ENCODE data around the gene RGS7.
"Not testable (repeated sequence)": the region's sequence is repeated elsewhere in the genome, so short reads cannot be mapped to it uniquely, and the experiment has no call there.

Gene RGS7

DNA sequence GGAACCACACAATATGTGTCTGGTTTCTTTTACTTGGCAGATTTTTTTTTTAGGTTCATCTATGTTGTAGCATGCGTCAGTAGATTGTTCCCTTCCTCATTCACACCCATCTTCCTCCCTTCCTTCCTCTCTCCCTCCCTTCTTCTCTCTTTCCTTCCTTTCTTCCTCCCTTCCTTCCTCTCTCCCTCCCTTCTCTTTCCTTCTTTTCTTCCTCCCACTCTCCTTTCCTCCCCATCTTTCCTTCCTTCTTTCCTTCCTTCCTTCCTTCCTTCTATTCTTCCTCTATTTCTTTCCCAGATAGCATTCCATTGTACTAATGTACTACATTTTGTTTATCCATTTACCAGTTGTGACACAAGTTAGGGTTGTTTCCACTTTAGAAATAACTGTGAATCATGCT is 218.0 kb downstream of the RGS7 start:
- no peak for DNase-seq (ENCODE audit: low read depth)

DNA sequence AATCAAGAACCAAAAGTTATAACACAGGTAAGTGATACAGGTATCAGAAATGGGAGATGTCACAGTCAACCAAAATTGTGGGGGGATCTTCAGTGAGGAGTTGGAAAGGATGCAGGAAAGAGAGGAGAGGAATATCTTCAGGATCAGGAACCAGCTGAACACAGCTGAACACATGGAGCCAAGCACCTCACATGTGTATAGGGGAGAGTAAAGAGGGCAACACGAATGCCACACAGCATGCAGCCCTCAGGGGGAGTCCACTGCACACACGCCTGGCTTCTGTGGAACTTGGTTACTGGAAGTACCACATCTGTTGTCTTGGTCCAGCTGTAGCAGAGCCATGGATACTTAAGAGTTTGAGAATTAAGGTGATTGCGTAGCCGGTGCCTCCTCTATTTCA is 218.8 kb downstream of the RGS7 start:
- no peak for DNase-seq (ENCODE audit: low read depth)

DNA sequence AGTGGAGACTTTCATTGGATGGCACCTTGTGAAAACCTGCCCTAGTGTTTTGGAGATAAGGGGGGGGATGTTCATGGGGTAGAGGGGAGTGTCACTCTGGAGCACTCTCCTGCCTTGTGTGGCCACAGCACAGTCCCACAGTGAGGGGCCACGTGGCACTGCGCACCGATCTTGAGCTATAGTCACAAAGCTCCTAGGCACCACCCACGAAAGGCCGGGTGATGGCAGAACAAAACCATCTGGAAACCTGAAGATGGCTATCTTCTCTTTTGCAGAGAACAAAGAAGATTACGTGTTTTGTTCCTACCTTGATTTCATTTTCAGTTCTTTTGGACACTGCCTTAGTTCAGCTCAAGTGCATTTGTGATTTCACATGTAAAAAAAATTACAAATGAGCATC is 220.6 kb downstream of the RGS7 start:
- no peak for DNase-seq (ENCODE audit: low read depth)

DNA sequence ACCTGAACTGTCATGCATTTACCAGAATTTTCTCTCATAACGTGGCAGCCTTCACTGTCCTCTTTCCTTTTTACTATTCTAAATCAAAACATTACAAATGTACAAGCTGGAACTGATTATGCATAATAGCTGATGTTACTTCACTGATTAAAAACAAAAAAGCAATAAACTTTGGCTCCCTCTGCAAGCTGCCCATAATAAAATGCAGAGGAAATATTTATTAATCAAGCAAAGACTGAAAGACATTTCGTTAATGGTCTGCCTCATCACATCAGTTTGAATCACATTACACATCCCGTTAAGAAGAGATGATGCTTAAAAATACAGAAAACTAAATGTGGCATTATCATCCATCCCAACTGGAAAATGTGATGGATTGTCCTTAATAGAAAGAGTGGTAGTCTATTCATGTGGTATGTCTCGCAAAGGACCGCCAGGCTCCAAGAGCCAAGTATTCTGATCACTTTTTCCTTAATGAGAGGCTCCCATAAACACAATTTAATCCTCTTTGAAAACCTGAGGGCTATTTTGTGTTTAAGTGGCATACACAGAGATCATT is 225.3 kb downstream of the RGS7 start:
- no peak for DNase-seq (ENCODE audit: low read depth)

DNA sequence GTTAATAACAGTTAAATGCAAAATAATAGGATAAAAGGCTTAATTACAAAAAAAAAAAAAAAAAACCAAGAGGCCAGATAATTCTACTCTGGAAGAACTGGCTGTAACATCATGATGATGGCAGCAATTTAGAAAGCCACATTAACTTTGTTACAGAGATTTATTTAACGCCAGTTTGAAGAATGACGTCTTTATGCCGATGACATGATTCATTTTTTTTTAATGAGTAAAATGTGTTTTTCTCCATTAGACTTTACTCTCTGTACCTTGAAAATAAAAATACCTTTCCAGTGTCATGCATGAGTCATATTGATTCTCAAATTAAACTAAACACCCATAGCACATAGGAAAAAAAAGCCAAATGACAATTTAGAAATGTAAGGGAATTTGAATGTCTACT is 226.1 kb downstream of the RGS7 start:
- DNase-seq (ENCODE audit: low read depth) = no peak

DNA sequence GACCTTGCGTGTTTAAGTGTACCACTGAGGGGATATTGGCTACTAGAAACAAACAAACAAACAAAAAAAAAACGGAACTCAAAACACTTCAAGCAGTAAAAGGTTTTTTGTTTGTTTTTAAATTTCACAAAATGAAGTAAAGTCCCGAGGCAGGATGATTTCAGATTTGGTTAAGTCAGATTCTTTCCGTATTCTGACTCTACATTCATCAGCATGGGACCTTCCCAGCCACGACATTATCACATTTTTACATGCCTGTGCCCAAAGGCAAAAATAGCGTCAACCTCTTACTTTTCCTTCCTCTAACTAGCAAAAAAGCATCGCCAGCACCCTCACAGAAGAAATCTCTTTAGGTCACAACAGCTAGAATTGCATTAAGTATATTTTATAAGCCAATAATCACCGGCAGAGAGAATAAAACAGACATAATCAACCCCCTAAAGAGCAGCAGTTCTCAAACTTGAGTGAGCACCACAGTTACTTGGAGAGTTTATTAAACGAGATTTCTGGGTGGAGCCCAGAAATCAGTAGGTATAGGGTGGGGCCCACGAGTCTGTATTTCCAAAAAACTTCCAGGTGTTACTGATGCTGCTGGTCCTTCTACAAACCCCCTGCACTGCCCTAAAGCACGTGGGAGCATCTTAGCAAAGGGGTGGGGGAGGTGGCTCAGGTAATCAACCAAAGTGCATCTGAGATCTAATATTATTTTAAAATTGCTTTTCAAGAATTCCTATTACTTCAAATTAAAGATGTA is 227.6 kb downstream of the RGS7 start:
- DNase-seq (ENCODE audit: low read depth) = no peak

DNA sequence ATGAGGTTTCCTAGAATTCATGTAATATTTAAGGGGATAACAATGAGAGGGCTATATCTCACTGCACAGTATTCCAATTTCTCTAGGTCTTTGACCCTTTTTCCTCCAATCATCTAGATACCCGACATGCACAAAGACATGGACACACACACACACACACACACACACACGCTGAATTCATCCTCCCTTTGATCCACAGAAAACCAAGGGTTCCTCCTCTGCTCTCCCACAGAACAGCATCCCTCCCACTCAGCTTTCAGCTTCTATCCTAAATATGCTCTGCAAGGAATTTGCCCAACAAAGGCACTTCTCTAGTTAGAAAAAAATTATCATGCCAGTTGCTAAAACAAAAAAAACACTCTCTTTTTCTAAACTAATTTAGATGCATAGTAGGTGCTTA is 231.7 kb downstream of the RGS7 start:
- DNase-seq (ENCODE audit: low read depth) = no peak

DNA sequence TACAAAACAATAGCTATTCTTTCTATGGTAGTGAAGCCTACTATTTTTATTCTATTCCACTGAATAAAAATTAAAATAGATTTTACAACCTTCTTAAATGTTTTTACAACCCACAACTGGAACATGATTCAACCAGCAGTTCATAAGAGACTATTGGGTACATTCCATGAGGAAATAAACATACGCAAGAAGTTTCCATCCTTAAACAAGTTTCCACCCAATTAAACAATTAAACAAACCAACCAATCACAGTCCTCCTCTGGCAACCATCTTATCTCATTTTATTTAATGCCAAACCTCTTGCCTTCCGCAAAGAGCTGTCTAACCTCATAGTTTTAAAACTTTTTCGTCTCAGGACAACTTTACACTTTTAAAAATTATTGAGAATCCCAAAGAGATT is 239.0 kb downstream of the RGS7 start:
- DNase-seq (ENCODE audit: low read depth) = no peak

DNA sequence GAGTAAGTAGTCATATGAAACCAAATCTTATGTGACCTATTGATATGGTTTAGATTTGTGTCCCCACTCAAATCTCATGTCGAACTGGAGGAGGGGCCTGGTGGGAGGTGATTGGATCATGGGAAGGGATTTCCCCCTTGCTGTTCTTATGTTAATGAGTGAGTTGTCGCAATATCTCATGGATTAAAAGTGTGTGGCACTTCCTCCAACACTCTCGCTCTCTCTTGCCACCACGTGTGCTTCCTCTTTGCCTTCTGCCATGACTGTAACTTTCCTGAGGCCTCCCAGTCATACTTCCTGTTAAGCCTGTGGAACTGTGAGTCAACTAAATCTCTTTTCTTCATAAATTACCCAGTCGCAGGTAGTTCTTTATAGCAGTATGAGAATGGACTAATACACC is 241.2 kb downstream of the RGS7 start:
- DNase-seq (ENCODE audit: low read depth) = no peak

DNA sequence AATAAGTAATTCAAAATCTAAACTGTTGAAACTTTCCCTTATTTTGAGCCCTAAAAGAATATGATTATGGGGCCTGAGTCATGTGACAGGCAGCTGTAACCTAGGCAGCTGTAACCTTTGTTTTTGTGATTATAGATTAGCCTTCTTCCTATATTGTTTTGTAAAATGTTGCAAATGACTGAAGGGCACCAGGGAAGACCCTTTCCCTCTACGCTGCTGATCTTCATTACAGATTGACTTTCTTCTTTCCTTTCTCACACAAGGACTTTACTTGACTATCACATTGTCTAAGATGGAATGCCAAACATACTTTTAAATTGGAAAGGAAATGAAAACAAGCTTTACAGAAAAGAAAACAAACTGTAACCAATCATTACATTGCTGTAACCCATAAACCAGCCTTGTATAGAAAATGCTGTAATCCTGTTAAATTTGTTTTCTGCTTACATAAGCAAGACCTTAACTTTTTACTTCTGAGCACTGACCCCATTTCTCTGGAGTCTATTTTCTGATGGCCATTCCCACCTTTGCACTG is 242.2 kb downstream of the RGS7 start:
- DNase-seq (ENCODE audit: low read depth) = no peak

DNA sequence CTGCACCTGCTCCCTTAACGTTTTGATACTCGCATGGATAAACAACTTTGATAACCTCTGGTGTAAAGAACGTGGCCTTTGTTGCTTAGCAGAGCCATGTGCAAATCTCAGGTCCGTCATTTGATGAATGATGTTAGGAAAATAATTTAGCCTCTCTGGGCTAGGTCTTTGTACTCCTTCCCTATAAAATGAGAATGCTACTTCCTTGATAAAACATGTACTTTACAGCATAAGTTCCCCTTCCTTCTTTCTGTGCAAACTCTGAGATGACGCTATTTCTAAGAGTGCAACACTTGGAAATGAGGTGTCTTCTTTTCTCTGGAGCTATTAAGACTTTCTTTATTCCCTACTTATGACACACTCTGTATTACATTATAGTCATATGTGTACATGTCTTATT is 243.4 kb downstream of the RGS7 start:
- DNase-seq (ENCODE audit: low read depth) = no peak

DNA sequence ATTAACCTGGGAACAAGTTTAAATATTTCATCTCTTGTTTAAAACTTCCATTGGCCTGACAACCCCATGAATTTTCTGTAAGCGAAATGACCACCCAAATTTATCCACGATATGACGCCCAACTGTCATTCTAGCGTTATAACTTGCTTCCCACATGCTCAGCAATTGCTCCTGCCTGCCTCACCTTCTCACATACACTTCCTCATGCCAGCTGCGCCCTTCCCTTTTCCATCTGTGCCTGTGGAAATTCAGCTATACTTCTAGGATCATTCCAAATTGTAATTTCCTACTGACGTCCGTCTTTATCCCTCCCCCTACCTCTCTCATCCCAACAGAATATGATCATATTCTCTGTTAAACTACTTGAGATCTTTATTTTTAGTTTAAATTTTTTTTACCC is 248.0 kb downstream of the RGS7 start:
- no peak for DNase-seq (ENCODE audit: low read depth)

DNA sequence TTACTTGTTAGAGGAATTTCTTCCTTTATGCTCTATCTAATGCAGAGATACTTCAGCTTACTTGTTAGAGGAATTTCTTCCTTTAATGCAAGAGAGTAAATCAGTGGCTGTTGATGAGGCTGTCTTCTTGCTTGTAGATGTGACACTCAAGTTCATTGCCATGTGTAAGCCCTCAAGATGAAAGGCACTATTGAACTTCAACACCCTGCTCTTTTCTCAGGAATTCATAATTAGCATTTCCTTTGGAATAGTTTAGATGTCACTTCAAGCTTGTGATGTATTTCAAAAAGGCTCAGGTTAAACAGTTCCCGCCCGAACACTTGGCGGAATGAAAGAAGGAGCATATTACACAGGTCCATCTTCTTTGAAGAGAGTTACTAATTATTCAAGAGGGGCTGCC is 251.9 kb downstream of the RGS7 start:
- no peak for DNase-seq (ENCODE audit: low read depth)

DNA sequence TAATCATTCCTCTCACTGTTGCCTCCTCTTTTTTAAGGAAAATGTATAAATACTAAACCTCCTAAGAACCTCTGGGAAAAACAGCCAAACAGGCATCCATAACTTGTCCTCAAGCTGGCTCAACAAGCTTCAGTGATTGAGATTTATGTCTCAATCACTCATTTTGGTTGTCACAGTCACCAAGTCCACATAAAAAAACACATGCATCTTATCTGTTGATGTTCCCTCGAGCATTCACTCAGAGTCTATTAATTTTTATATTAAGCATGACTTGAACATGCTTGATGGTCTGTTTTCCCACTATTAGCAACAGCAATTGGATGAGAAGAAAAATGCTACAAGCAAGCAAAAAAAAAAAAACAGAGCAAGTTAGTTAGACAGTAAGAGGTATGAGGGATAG is 254.3 kb downstream of the RGS7 start:
- DNase-seq (ENCODE audit: low read depth) = no peak

DNA sequence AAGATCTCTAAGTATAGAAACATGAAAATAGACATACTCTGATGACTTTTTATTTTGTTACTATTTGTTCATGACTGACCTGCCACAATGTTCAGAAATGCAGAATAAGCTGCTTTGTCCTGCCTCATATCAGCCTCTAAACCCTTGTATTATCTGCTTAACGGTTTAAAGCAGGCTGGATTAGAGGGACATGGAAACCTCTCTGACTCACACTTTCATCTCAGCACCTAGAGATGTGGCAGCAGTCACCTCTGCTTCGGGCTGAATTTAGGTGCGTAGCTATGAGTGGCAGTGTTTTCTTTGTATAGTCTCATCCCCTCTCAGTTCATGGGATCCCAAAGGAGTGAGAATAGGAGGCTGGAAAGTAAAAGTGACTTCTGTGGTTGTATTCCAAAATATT is 255.4 kb downstream of the RGS7 start:
- DNase-seq (ENCODE audit: low read depth) = no peak

DNA sequence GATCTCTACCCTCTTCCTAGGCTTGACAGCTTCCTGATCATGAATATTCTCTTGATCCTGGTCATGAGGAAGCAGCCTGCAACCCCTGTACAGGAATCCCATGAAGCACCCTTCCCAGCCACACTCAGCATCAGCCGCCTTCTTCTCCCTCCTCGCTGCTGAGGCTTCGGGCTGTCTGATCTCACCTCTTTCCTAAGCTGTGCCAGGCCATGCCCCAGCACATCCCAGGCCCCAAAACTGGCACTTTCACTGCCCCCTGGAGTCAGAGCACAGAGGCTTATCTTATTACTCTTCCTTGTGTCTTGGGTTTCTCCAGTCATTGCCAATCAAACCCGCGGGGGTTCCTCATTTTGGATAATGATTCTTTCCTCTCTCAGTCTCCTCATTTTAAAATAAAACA is 259.5 kb downstream of the RGS7 start:
- DNase-seq (ENCODE audit: low read depth) = no peak

DNA sequence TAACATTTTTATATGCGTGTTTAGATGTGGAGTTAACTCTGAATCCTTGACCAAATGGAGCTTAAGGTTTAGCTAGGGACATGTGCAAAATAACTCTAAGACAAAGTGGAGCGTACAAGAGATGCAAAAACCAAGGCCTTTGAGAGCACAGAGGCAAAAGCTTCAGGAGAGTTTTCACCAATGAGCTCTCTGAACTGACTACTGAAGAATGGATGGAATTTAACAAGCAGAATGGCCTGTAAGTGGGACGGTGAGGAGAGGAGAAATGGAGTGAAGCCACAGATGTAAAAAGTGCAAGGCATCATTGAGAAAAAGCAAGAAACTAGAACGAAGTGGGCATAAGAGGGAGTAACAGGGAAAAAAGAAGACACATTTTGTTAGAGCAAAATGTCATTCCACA is 260.0 kb downstream of the RGS7 start:
- no peak for DNase-seq (ENCODE audit: low read depth)

DNA sequence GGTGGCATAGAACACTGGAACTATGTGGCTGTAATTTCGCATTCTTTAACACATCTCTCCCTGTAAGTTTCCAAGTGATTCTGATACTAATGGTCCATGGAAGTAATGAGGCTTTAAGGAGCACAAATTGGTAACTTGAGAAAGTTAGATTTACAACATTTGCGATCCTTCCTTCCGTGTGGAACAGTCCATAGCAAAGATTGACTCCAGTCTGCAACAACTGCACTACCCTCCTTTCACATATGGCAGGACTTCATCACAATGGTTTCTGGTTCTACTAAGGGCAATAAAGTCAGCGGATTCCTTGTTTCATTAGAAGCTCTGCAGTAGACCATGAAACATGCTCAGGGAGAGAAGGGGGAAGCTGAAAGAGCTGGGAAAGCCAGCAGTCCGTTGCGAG is 261.2 kb downstream of the RGS7 start:
- DNase-seq (ENCODE audit: low read depth) = no peak

DNA sequence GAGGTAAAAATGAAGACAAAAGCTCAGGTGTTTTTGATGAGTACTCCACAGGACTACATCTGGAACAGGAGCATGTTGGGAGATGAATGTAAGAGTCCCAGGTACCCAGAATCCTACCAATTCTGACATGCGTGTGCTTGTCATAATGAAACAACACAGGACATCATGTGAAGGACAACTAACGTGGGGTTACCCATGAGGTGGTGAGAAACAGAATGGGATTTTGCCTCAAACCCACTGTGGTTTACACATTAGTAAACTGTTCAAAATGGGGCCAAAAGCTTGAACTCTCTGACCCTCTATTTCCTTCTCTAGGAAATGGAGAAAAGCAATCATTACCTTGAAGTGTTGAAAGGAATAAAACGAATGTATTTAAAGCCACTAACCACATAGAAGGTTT is 266.2 kb downstream of the RGS7 start:
- no peak for DNase-seq (ENCODE audit: low read depth)

DNA sequence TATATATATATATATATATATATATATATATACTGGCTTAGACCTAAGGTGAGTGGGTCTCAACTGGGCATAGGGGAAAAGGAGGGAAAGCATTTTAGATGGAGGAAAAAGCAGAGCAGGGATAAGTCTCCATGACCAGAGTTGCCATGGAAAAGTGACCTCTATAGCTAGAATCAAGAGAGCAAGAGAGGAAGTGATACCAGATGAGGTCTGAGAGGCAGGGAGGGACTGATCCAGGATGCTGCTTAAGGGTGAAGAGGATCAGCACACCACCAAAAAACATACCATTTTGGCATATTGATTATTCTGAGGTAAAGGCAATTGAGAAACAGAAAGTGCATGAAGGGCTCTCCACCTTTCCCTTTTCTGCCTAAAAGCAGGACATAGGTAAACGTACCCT is 267.9 kb downstream of the RGS7 start:
- not testable (repeated sequence) for DNase-seq (ENCODE audit: low read depth)

DNA sequence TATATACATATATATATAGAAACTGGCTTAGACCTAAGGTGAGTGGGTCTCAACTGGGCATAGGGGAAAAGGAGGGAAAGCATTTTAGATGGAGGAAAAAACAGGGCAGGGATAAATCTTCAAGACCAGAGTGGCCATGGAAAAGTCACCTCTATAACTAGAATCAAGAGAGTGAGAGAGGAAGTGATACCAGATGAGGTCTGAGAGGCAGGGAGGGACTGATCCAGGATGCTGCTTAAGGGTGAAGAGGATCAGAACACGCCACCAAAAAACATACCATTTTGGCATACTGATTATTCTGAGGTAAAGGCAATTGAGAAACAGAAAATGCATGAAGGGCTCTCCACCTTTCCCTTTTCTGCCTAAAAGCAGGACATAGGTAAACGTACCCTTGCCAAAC is 268.9 kb downstream of the RGS7 start:
- not testable (repeated sequence) for DNase-seq (ENCODE audit: low read depth)

DNA sequence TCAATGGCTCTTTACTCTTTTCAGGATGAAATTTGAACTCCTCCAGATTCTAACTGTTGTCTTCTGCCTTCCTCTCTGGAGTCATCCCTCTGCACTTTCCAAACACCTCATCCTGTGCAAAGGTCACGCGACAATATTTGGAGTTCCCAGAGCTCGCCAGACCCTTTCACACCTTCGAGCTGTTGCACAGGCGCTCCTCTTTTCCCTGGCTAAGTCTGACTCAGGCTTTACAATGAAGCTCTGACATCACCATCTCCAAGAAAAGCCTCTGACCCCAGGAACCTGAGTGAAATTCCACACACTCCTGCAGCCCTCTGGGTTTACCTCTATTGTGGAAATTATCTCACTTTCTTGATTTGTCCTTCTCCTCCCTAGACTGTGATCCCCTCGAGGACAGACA is 270.3 kb downstream of the RGS7 start:
- DNase-seq (ENCODE audit: low read depth) = no peak

DNA sequence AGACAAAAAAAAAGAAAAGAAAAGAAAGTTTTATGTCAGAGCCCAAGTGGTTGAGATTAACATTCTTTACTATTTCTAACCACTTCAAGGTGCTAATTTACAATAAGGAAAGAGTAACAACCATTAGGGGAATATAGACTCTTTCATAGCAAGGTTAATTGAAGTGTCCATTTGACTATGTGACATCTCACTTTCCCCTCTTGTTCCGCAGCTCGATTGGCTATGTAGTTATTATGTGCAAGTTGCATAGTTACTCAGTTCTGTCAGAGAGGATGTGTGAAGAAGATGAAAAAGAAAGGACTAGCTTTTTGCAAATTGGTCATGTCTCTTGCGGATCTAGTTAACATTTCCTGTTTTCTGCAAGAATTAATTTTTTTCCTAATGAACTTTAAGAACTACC is 273.7 kb downstream of the RGS7 start:
- no peak for DNase-seq (ENCODE audit: low read depth)

DNA sequence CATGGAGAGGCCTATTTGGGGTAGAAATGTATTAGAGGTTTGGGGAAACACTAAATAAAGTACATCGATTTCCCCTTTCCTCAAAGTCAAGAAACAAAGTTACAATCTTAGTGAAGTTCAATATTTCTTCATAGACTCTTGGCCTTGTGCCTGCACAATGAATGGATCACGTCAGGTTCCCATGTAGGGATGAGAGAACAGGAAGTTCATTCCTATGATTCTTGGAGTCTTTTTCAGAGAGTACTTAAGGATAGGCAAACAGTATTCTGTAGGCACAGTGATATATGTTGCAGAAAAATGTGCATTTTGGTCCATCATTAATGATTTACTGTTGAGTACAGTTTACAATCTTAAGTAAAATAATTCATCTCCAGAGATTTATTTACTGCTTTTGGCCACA is 275.5 kb downstream of the RGS7 start:
- no peak for DNase-seq (ENCODE audit: low read depth)

Data from T follicular helper cell (primary cell).